HuH-7.5 (cell line): Measurements from ENCODE around the gene DEPDC5.

ENCODE experiments used
- DNase-seq: peaks from one replicate; pipeline ENCODE4 v3.0.0; 2011; ENCODE audit warnings: low spot score

The DEPDC5 gene

DNA sequence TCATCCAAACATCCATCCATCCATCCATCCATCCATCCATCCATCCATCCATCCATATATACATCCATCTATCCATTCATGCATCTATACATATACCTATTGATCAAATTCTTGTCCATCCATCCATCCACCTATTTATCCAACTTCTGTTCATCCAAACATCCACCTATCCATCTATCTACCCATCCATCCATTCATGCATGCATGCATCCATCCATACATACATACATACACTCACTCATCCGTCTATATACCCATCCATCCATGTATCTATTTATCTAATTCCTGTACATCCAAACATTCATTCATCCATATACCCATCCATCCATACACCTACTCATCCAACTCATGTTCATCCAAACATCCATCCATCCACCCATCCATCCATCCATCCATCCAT is 171.2 kb downstream of the DEPDC5 start:
- no peak for DNase-seq

DNA sequence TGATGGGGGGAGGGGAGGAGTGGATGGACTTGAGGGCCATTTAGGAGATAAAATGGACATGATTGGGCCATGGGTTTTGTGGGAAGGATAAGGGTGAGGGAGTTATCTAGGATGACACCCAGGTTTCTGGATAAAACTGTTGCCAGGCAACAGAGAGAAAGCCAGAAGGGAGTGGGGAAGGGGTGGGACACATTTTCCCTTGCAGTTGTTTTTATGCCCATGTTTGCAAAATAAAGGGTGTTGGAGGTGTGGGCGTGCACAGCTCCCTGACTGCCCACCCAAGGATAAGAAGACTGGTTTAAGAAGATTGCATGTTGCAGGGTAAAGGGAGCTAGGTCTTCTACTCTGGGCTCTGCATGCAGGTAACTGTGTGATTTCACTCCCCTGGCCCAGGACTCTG is 172.2 kb downstream of the DEPDC5 start:
- DNase-seq, result no peak

DNA sequence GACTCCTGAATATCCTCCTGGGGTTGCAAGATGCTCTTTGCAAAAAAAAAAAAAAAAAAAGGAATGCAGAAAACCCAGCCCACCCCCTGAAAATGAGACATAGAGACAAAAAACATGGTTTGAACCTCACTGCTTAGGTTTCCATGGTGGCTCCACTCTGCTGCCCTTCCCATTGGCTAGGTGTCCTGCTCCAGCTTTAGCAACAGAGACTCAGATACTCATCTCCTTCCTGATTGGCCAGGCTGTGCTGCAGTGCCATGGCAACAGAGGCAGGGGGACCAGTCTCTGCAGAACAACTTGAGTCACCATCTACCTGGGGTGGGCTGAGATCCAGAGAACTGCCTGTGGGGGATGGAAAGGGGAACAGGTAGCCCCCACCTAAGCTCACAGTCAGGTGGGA is 173.2 kb downstream of the DEPDC5 start:
- DNase-seq, result no peak

DNA sequence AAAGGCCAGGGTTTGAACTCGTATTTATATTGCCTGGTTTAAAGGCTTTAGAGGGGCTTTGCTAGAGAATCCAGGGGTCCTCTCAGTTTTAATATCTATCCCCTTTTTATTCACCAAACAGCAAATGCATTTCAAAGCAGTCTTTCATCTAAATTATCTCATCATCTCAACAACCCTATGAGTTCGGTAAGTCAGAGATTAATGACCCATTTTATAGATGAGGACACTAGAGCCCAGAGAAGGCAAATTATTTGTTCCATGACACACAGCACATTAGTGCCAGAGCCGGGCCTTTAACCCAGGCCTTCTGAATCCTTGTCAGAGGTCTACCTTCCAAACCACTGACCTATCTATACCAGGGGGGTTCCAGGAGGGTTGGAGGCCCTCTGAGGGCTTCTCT is 173.7 kb downstream of the DEPDC5 start:
- no peak for DNase-seq

DNA sequence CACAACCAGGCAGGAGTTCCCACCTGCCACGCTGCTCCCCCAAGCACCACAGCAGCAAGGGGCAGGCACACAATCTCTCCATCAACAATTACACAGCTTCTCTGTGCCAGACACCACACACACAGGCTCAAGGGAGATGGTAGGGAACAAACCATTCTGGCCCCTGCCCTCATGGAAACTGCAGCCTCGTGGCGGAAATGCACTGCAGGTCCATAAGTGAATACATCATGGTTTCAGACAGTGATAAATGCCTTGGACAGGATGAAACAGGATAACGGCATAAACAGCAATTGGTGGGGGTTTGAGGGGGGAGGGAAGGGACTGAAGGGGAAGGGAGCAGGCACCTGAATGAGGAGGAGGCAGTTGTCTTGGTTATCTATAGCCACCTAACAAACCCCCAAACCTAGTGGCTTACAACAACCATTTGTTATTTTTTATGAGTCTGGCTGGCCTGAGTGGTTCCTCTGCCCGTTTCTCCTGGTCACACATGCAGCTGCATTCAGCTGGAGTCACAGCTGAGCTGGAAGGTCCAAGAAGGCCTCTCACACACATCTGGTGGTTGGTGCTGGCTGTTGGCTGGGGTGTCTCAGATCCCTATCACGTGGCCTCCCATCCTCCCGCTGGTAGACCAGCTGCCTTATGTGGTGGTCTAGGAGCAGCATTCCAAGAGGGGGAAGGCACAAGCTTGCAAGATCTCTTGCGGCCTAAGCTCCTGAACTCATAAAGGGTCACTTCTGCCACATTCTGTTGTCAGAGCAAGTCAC is 175.5 kb downstream of the DEPDC5 start:
- no peak for DNase-seq

DNA sequence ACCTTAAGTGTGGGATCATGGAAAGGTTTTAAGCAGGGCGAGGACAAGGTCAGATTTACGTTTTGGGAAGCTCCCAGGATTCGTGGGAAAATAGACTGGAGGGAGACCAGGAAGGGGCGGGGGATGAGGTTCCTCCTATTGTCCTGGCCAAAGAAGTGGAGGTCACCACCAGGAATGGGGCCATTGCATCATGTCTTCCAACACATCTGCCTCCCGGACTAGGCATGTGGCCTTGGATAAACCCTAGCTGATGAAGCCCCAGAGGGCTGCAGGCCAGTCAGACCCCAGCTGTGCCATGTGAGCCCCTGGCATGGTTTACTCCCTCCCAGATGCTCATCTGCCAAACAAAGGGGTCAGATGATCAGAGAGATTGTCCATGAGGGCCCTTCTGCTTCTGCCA is 179.0 kb downstream of the DEPDC5 start:
- DNase-seq, result no peak

DNA sequence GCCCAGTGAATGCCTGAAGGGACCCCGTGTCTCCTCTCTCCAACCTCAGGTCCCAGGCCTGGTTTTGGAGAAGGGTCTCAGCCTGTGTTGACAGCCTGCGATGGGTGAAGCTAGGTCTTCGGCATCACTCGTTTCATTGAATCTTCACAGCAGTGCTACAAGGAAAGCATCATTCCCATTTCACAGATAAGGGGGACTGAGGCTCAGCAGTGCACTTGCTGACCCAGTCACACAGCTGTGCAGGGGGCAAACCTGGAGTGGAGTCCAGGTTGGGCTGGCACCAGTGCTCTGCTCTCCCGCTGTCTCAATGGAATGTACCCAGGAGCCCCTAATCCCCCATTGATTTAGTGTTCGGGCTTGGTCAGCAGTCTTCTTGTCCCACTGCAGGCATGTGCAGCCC is 179.6 kb downstream of the DEPDC5 start:
- DNase-seq, result no peak

DNA sequence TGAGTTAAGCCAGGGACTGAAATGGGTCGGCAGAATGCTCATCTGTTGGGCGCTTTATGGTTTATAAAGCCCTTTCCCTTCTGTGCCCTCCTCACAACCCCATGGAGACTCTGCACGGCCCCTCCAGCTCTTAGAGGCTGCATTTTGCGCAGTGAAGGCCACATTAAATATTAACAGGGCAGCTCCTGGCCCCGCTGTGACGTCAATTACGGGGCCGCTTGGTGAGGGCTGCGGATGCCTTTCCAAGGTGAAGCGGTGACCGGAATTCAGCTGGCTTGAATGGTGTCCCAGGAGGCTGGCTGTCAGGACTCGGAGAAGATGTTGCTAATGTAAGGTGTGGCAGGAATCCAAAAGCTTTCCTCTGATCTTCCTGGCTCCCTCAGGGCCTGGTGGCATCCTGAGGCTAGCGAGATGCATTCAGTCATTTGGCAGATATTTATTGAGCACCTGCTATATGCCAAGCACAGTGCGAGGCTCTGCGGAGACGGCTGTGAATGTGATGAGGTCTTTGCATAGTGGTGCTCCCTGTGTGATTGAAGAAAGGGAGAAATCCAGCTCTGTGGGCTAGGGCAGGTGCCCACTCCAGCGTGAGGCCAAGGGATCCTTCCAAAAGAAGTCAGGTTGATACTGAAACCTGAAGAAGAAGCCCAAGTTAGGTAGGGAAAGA is 180.1 kb downstream of the DEPDC5 start:
- no peak for DNase-seq

DNA sequence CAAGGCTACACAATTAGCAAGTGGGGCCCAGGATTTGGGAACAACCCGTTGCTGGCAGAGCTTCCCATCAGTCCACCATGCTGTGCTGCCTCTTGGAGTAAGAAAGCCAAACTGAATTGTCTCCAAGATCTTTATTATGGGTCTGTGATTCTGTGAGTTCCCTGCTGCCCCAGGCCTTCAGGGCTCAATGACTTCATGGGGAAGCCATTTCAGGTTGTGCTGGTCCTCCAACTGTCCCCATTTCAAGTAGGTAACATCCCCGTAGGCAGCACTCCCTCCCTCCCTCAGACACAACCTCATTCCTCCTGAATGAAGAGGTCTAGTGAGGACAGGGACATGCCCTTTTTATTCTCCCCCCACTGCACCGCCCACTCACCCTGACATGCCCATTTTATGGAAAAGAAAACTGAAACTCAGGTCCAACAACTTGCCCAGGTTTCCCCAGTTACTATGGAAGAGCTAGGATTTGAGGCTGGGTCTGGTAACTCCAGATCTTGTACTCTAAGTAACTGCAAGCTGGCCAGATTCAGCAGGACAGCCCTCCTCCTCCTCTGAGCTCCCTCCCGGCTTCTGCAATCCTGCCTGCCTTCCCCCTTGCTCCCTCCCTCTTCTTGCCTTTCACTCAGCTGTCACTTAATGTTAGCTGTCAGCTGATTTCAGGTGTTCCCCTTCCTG is 182.3 kb downstream of the DEPDC5 start:
- DNase-seq, result no peak

DNA sequence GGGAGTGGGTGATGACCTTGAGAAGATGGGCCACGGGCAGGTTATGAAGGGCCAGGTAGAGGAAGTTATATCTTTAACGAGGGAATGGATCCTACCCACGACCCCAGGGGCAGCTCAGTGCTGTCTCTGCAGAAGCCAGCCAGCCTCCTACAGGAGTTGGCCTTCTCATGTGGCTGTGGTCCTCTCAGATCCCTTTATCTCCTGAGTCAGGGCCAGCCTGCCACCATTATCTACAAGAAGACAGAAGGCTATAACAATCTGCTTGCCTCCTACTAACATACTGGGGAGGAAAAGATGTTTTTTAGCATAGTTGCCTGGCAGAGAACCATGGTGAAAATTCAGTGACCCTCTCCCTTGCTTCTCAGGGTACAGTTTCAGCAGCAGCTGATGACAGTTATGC is 183.5 kb downstream of the DEPDC5 start:
- no peak for DNase-seq

DNA sequence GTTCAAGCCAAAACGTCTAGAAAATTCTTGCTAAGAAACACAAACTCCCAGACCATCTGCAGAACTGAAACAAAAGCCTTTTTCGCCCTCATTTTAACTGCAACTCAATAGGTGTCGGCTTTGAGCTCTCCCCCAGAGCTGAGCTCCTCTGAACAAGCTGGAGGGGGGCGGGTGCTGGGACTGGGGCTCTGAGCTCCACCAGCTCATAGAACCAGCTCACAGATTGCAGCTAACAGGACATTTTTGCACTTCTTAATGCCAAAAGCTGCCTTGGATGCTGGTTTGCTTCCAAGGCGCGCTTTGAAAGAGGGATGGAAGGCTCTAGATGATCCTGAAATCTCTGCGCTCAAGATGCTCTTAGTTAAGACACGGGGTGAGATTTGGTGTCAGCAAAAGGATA is 184.5 kb downstream of the DEPDC5 start:
- no peak for DNase-seq

DNA sequence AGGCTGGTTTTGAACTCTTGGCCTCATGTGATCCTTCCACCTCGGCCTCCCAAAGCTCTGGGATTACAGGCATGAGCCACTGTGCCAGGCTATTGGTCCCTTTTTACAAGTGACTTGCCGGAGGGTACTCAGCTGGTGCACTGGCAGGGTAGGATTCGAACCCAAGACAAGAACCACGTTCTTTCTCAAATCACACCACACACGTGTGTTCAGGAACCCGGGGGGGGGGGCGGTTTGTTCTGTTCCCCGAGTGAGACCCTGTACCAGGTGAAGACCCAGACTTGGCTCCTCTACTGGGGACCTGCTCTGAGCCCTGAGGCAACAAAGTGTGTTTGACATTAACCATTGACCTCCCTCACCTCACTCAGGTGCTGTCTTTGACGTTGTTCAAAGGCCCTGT is 186.7 kb downstream of the DEPDC5 start:
- no peak for DNase-seq

DNA sequence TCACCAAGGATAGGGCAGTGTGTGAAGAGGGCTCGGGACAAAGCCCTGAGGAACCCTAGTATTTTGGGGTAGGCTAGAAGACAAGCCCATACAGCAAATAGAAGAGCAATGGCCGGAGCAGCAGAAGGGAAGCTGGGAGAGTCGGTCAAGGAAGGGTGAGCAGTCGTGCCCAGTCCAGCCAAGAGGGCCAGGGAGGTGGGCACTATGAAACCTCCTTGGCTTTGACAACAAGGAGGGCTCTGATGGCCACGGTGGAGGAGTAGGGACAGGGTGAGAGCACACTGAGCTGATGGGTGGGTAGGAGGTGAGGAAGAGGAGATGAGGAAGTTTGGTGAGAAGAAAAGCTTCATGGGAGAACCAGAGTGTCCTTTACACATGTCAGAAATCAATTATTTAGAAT is 188.3 kb downstream of the DEPDC5 start:
- DNase-seq, result no peak

DNA sequence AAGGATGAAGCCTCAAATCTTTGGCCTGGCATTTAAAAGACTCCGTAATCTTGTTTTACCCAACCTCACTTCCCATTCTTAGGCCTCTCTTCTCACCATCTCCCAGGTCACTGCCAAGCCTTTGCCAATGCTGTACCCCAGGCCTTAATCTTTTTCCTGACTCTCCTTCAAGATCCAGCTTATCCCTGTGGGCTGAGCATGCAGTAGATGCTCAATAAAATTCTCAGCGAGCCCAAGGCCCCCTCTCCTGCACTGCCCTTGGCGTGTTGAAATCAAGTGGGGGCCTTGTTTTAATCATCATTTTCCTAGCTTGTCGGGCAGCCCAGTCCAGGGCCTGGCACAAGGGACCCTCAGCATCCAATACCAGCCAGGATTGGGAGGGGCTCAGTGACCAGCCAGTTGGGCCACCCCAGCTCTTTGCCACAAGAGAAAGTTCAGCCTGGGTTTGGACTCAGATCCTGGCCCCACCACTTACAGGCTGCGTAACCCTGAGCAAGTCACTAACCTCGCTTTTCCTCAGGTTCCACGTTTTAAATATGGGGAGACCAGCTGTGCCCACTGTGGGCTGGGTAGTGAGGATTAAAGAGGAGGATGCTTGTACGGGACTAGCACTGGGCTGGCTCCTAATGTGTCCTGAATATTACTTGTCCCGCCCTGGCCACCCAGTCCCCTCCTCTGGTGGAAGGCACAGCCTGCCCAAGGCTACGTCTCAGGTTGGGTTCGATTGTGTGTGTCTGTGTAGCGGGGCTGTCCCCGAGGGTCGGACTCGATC is 189.6 kb downstream of the DEPDC5 start:
- DNase-seq, result no peak

DNA sequence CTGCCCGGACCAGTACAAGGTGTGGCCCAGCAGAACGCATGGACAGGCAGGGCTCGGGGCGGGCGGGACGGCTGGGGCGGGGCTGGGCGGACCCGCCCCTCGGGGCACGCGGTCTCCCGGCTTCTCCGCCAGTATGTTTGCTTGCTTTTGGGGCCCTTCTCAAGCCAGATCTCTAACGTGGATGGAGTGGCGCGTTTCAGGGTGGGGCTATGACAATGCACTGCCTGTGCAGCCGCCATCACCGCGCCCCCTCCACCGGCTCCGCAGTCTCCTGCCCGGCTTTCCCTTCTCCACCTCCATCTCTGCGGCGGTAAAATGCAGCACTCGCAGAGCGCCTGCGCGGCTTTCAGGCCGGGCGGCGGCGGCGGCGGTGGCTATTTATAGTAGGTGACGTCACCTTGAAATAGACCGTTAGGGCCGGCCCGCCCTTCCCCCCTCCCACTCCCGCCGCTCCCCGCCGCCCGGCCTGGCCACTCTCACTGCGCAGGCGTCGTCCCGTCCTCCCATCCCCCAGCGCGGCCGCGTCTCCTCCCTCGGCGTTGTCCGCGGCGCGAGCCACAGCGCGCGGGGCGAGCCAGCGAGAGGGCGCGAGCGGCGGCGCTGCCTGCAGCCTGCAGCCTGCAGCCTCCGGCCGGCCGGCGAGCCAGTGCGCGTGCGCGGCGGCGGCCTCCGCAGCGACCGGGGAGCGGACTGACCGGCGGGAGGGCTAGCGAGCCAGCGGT is 190.3 kb downstream of the DEPDC5 start, which contains the start of gene YWHAH:
YWHAH (plus strand) TSS at position 558 of the 722 bp plus-strand sequence. CDS start 199 bp downstream, outside the sequence.
- peak; percentile 85 for DNase-seq

DNA sequence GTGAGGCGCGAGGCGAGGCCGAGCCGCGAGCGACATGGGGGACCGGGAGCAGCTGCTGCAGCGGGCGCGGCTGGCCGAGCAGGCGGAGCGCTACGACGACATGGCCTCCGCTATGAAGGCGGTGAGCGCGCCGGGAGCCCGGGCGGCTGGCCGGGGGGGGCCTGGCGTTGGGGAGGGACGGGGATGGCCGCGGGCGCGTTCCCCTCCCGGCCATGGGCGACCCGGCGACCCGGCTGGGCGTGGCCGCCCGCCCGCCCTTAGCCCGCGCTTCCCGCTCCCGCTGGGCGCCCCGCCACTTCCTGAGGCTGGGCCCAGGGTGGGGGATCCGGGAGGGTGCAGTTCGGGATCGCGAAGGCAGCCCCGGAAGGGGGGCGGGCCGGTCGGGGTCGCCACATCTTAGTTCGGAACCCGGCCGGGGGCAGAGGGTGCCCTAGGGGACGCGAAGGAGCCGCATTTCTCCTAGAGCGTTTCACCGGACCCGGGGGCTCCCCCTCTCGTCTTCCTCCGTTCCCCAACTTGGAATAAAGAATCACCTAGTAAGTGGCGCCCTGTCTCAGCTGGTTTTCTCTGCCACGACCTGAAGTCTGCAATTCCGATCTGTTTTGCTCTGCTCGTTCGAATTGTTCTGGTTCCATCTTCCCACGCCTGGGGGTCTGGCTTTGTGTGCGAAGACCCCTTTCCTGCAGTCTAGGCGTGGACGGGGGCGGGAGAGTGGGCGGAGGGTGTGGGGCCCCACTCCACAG is 191.1 kb downstream of the DEPDC5 start:
- peak; percentile 37 for DNase-seq

DNA sequence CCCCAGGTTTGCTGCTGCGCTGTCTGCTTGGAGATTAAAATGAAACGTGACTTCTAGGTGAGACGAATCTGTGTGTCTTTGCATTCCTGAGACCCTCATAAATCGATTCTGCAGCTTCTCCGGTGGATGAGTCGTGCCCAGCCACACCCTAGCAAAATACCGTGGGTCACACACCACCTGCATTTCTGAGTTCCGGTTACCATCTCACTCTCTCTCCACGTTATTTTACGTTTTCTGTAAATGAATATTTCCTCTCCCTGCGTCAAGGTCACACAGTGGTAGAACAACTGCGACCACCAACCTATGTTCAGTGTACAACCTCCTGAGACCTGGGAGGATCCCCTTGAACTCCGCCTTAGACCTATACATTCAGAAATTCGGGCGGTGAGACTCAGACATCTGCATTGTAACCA is 191.6 kb downstream of the DEPDC5 start:
- DNase-seq, result no peak

DNA sequence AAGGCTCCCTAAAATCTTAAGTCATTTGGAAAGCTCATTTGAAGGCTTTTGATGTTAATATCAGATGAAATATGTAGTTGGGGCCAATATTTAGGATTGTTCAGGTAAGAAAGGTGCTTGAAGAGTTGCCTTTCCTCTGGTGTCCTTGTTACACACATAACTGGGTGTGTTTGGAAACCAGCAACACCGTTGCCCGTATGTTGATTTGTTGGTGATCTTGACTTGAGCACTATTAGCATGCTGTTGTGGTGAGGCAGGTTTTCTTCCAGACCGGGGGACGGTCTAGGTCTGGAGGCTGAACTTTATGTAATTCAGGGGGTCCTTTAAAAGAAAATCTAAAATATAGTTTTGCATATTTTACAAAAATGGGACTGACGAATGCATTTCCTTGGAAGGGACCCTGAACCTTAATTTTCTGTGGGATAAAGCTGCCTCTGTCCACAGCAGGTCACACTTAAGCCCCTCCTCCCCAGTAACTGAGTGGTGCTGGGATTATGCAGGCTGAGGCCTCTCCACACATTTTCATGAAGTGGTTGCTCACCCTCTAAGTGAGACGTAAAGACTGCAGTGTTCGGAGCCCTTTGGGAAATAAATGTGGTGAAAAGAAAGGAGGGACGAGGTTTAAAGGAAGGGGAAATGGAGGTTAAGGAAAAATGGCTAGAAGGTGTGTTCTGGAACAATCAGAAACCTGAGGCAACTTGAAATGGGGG is 192.3 kb downstream of the DEPDC5 start:
- no peak for DNase-seq

DNA sequence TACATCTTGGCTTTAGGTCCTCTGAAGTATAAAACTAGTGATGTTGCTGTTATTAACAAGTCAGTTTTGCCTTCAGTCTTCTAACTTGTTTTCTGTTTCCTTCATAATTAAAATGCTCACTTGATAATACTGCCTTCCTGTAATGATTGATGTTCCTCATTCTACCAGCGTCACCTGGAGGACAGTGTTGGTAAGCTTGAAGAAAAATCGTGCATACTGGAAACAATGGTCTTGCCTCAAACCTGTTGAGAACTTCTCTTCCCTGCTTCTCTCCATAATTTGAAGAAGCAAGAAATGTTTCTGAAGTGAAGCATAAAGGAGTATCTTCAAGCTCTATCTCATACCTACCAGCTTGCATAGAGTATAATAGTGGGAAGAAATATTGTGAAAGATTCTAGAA is 193.5 kb downstream of the DEPDC5 start:
- no peak for DNase-seq

DNA sequence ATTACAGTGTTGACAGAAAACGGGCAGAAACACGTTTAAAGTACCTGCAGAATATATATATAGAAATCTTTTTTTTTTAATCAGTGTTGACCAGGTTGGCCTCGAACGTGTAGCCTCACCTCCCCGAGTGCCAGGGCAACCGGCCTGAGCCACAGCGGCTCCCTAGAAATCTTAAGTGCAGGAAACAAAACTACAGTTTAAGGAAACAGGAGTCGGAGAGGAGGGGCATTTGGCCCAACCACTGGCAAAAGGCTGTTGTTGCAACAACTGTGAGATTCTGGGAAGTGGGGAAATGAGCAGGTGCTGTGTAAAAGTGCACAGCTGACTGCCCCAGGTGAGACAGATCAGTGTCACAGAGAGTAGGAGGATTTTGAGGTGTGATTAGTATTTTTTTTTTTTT is 194.2 kb downstream of the DEPDC5 start:
- no peak for DNase-seq
